Stimulated activated effector memory CD8-positive, alpha-beta T cell treated with anti-CD3 and anti-CD28 coated beads, Interleukin-12 subunit alpha, Interleukin-12 subunit beta, amount 100 ng/mL, for 72 hours (primary cell): ENCODE measurements around the gene HS3ST3B1.

Experiments used
- ATAC-seq: fragments of 150-1000 bp; cut with Tn5 transposase; 2 replicates; pipeline ENCODE4 v1.10.0; 2021
- DNase-seq, 2 donors: peaks; one replicate each; pipeline ENCODE4 v3.0.0; 2021 to 2022; ENCODE audit warnings: low spot score in 2 of 2
- H3K27ac Mint-ChIP-seq: one replicate; pipeline ENCODE4 v1.8.0; 2022; ENCODE audit warnings: mild to moderate bottlenecking, mixed read lengths
- H3K36me3 Mint-ChIP-seq: one replicate; pipeline ENCODE4 v1.8.0; 2022; ENCODE audit warnings: mild to moderate bottlenecking, mixed read lengths
- H3K4me1 Mint-ChIP-seq: one replicate; pipeline ENCODE4 v1.8.0; 2022; ENCODE audit warnings: mixed read lengths
- H3K4me3 Mint-ChIP-seq: one replicate; pipeline ENCODE4 v1.8.0; 2022; ENCODE audit warnings: mild to moderate bottlenecking, mixed read lengths
- H3K9me3 Mint-ChIP-seq: one replicate; pipeline ENCODE4 v1.8.0; 2022; ENCODE audit warnings: mixed read lengths

Gene HS3ST3B1

DNA sequence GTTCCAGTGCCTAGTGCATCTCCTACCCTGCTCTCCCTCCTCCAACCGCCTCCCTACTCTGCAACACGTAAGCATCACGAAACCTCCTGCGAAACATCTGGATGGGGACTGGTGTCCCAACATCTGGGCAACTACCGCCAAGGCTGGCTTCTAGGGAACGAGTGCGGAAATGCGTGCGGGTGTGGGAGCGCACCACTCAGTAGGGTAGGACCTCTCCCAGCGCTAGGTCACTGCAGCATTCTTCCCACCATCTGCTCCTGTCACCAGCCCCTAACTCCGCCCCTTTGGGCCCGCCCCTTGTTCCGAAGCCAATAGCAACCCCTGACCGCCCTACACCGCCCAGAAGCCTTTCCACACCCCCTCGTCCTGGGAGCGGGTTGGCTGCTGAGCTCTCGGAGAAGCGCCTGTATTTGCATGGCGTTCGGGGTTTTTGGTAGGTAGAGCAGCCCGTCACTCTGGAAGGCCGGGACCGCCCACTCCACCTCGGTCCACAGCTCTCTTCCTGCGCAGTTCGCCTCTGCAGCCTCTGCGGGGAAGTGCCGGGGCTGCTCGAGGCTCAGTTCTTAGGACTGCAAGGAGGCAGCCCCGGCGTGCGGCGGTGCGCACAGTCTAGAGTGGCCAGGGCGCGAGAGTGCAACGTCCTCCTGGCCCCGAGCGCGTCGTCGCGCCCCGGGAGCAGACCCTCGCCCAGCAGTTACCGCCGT lies at the start of gene HS3ST3B1:
HS3ST3B1 (plus strand) TSS at position 507 of the 704 bp plus-strand sequence. CDS start 438 bp downstream, outside the sequence.
- H3K27ac Mint-ChIP-seq = peak within 1 kb of the TSS; percentile 23
- H3K36me3 Mint-ChIP-seq = no peaks in the 10 kb centered on the region
- peak; percentile 90 to 98 for DNase-seq
- H3K4me3 Mint-ChIP-seq = peak within 1 kb of the TSS; percentile 82
- H3K4me1 Mint-ChIP-seq = peaks cover 66% of the 10 kb centered on the region
- H3K9me3 Mint-ChIP-seq = no peaks in the 10 kb centered on the region
- peak; percentile 91 for ATAC-seq

DNA sequence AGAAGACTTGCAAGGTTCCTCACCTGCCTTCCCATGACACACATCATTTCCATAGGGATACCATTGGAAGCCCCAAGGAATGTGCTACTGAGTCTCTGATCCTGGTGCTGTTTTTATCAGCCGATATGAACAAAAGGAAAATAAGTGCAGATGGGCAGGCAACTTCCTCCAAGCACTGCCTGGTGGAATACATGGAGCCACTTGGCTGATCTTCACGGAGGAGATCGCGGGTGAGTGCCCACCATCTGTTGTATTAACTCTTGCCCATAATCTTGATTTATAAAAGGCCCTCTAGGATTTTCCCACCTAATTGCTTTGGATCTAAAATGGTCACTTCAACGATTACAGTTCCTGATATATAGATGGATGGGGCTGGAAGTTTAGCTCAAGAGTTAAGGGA lies 39.5 kb upstream of the HS3ST3B1 start:
- Mint-ChIP-seq H3K4me1 (no peaks in the 10 kb centered on the region), H3K36me3 (no peaks in the 10 kb centered on the region), H3K27ac (no peak overlapping the region), H3K9me3 (no peaks in the 10 kb centered on the region), H3K4me3 (no peak overlapping the region)
- DNase-seq (no peak), ATAC-seq (no peak)

DNA sequence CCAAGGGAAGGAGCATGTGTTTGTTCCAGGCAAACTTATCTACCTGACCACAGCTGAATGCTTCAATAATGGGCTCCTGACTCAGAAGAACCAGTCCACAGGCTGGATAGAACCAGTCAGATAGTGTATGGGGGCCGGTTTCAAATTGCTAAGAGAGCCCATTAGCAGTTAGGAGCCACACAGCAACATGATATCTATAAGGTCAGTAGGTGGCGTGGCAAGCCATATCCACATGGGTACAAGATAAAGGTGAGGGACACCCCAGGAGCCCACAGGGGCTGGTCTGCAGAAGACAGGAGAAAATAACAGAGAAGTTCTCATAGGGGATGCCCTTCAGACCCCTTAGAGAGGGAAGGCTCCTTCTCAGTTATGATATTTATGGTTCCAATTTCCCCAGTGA lies 32.6 kb upstream of the HS3ST3B1 start:
- ATAC-seq (no peak), DNase-seq (no peak)
- no peaks in the 10 kb centered on the region for H3K36me3 Mint-ChIP-seq
- H3K27ac Mint-ChIP-seq = no peak overlapping the region
- H3K9me3 Mint-ChIP-seq = no peaks in the 10 kb centered on the region
- no peak overlapping the region for H3K4me3 Mint-ChIP-seq
- no peaks in the 10 kb centered on the region for H3K4me1 Mint-ChIP-seq

DNA sequence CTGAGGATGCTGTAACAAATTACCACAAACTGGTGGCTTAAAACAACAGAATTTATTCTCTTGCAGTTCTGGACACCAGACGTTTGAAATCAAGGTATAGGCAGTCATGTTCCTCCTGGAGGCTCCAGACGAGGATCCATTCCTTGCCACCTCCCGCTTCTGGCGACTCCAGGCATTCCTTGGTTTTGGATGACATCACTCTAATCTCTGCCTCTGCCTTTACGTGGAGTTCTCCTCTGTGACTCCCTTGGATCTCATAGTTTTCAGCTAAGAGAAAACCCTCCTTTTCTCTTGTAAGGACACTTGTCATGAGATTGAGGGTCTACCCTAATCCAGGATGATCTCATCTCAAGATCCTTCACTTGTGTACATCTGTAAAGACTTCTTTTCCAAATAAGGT lies 31.4 kb upstream of the HS3ST3B1 start:
- H3K9me3 Mint-ChIP-seq = no peaks in the 10 kb centered on the region
- DNase-seq (no peak), ATAC-seq (no peak)
- H3K4me1 Mint-ChIP-seq = no peaks in the 10 kb centered on the region
- no peak overlapping the region for H3K27ac Mint-ChIP-seq
- H3K36me3 Mint-ChIP-seq = no peaks in the 10 kb centered on the region
- H3K4me3 Mint-ChIP-seq = no peak overlapping the region

DNA sequence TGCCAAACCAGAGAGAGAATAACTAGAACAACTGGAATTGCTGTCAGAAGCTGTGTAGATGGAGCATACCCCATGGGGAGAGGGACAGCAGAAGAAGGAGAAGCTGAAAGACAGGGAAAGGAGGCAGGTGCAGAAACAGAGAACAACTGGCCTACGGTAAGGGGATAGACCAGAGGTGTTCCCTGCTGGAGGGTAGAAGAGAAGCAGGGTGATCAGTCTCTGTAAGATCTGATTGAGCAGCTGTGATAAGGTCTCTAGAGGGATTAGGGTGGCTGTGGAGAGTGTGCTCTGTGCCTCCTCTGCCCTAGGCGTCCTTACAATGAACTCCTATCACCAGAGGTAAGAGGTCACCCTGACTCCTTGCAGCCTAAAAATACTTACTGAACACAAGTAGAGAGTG lies 30.4 kb upstream of the HS3ST3B1 start:
- Mint-ChIP-seq H3K9me3 (no peaks in the 10 kb centered on the region), H3K4me1 (no peaks in the 10 kb centered on the region), H3K36me3 (no peaks in the 10 kb centered on the region), H3K27ac (no peak overlapping the region), H3K4me3 (no peak overlapping the region)
- DNase-seq = no peak
- ATAC-seq = no peak

DNA sequence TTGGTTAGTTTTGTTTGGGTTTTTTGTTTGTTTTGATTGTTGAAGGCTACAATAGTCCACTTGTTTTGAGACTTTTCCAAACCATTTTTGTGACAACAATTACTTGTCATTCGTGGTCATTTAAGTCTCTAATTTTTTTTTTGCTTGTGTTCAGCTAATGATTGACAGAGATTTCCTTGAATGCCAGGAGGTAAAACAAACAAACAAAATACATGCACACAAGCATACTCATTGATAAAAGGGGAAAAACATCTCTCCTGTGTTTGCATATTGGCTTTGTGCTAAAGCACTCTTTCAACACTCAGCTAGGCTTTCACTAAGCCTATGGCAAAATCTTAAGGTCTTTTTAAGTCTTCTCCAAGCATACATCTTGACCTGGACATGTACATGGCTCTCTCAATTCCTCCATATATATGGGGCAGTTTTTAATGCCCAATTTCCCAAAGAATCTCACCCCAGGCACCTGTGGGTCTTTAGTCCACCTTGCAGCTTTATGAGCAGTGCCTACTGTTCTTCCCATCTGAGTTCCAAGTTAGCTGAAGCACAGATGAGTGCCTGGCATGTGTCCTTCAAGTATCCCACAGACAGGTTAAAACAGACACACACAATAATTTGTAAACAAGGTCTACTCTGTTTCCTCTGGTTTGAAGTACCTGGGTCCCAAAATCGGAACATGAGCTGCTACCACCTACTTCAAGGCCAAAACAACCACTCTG lies 24.2 kb upstream of the HS3ST3B1 start:
- ATAC-seq (no peak), DNase-seq (peak in 1 of 2 donors; percentile 8)
- peaks cover 3% of the 10 kb centered on the region for H3K9me3 Mint-ChIP-seq
- H3K27ac Mint-ChIP-seq = no peak overlapping the region
- H3K36me3 Mint-ChIP-seq = no peaks in the 10 kb centered on the region
- H3K4me1 Mint-ChIP-seq = no peaks in the 10 kb centered on the region
- no peak overlapping the region for H3K4me3 Mint-ChIP-seq

DNA sequence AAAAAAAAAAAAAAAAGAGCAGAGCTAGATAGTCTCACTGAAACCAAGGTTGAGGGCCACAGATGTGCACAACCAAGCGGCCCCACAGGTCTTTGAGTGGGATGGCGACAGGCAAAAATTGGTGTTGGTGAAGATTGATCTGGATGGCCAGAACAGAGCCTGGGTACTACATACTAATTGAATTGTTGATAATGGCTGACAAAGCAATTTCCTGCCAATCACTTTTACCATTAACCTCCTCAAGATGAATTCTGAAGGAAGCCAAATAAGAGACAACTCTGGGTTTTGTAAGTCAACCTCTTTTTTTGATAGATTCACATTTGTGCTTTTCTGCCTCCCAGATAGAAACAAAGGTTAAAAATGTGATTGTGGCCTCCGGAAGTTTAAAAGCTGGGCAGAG lies 19.4 kb upstream of the HS3ST3B1 start:
- no peak overlapping the region for H3K4me3 Mint-ChIP-seq
- no peaks in the 10 kb centered on the region for H3K9me3 Mint-ChIP-seq
- no peak for ATAC-seq
- DNase-seq = no peak
- H3K27ac Mint-ChIP-seq = no peak overlapping the region
- no peaks in the 10 kb centered on the region for H3K36me3 Mint-ChIP-seq
- H3K4me1 Mint-ChIP-seq = no peaks in the 10 kb centered on the region

DNA sequence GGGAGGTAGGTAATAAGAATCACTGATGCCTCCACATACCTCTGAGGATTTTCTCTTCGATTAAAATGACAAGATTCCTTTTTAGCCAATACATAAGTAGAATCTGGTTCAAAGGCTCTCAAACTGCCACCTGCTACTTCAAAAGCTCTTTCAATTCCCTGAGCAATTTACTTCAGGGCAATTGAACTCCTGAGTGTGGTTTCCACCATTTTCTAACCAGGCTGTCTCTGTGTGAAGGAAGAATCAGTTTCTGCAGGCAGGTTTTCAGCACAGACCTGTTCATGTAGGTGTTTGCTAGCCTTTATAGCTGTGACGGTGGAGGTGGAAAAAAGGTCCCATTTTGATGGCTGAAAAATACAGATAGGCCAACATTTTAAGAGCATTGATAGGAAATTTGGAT lies 18.2 kb upstream of the HS3ST3B1 start:
- Mint-ChIP-seq H3K9me3 (no peaks in the 10 kb centered on the region), H3K36me3 (no peaks in the 10 kb centered on the region), H3K4me1 (no peaks in the 10 kb centered on the region), H3K27ac (no peak overlapping the region), H3K4me3 (no peak overlapping the region)
- ATAC-seq (no peak), DNase-seq (peak in 1 of 2 donors; percentile 22)

DNA sequence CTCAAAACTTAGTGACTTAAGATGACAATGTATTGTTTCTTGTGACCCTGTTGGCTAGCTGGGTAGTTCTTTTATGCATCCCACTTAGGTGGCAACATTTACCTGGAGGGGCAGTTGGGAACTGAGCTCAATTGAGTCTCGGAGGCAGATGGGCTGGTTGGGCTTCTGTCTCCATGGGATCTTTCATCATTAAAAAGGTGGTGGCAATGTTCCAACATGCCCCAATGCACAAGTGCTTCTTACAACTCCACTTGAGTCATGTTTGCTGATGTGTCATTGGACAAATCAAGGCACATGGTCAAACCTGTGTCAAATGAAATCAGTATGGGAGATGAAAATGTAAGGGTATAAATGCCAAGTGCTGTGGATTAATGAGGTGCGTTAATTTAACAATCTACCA lies 11.7 kb upstream of the HS3ST3B1 start:
- DNase-seq (no peak), ATAC-seq (no peak)
- Mint-ChIP-seq H3K36me3 (no peaks in the 10 kb centered on the region), H3K27ac (no peak overlapping the region), H3K4me3 (no peak overlapping the region), H3K9me3 (no peaks in the 10 kb centered on the region), H3K4me1 (no peaks in the 10 kb centered on the region)

DNA sequence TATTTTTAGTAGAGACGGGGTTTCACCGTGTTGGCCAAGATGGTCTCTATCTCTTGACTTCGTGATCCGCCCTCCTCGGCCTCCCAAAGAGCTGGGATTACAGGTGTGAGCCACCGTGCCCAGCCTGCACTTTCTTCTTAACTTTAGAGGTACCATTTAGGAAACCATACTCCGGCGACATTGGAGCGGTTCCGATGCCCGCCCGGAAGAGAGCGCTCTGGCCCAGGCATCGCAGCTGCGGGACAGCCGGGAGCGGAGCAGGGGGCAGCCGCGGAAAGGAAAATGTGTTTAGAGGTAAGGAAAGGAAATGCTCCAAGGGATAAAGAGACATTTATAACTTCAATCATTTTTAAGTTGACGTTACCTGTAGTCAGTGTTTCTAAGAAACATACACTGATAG lies 6.0 kb upstream of the HS3ST3B1 start:
- Mint-ChIP-seq H3K4me3 (no peak overlapping the region), H3K36me3 (no peaks in the 10 kb centered on the region), H3K4me1 (peaks cover 37% of the 10 kb centered on the region), H3K9me3 (no peaks in the 10 kb centered on the region), H3K27ac (no peak overlapping the region)
- DNase-seq (peak in 1 of 2 donors; percentile 13), ATAC-seq (no peak)

DNA sequence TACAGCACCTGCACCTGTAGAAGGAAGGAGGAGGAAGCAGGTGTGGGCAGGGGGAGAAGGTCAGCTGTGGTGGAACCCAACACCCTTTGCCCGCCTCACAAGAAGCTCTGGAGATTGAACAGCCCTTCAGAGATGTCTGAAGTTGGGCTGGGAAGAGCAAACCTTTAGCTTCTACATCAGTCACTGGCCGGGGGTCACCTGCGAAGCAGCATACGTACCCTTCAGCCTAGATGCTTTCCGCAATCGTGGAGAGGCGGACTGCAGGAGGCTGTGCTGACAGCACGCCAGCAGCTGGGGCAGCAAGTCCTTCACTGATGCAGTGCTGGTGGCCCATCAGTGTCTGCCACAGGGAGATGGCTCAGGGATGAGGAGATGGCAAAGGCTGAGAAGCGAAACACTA lies 5.2 kb upstream of the HS3ST3B1 start:
- Mint-ChIP-seq H3K27ac (no peak overlapping the region), H3K36me3 (no peaks in the 10 kb centered on the region), H3K9me3 (no peaks in the 10 kb centered on the region), H3K4me1 (peaks cover 45% of the 10 kb centered on the region), H3K4me3 (peak overlapping the region; percentile 82)
- DNase-seq (peak in 1 of 2 donors; percentile 50), ATAC-seq (no peak)

DNA sequence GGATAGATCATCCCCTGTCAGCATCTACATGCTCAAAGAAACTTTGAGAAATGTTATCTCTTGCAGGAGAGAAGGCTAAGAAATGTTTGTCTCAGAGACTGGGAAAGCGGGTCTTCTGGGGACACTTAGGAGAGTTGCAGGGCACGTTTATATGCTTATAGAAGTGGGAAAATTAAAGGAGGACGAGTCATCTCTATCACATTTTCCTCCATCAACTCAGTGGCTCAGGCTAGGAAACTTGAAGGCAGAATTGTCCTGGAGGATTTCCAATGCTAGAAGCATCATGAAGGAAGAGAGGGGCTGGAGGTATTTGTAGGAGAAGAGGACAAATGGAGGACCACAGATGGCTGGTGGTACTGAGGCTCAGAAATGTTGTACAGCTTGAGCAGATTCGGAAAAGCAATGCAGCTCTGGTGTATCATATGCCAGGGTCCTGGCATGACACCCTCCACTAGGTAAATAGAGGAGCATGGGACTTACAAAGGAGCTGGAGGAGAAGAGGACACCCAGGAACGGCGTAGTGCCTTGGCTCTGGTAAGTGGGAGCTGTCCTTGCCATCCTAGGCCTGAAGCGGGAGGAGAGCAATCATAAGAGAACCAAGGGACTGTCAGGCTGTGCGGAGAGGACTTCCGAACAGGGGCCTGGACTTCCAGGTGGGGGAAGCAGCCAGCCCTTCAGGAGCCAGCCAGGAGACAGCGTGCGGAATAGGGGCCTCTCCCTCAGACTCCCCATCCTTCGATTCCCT lies 4.5 kb upstream of the HS3ST3B1 start:
- Mint-ChIP-seq H3K9me3 (no peaks in the 10 kb centered on the region), H3K4me3 (peak overlapping the region; percentile 82), H3K4me1 (peaks cover 46% of the 10 kb centered on the region), H3K27ac (no peak overlapping the region), H3K36me3 (no peaks in the 10 kb centered on the region)
- ATAC-seq = no peak
- DNase-seq = peak in 1 of 2 donors; percentile 44

DNA sequence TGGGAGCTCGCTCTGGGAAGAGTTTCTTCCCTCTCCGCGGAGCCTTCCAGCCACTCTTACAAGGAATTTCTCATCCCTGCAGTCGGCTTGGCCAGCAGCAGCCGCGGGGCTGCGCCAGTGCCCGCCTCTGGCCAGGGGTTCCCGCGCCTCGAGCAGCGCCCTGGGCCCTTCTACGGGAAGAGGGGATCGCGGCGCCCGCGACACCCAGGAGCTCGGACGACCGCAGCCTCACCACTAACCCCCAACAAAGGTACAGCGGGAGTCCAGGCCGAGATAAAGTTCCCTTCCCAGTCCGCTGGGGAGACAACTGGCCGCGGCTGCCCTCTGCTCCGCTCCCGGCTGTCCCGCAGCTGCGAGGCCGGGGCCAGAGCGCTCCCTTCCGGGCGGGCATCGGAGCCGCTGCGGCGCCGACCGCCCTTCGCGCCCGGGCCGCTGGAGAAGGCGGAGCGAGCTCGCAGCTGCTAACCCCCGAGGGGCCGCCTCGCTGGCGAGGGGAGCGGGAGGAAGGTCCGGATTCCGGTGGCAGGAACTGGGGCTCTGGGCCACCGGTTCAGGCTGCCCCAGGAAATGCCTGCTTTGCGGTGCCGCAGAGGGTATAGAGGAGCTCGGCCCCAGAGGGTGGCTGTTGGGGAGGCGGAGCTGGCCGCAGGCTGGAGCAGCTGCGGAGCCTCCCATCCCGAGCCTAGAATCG lies 3.6 kb upstream of the HS3ST3B1 start:
- H3K4me3 Mint-ChIP-seq = peak overlapping the region; percentile 82
- no peak overlapping the region for H3K27ac Mint-ChIP-seq
- no peaks in the 10 kb centered on the region for H3K9me3 Mint-ChIP-seq
- no peaks in the 10 kb centered on the region for H3K36me3 Mint-ChIP-seq
- no peak for ATAC-seq
- H3K4me1 Mint-ChIP-seq = peaks cover 46% of the 10 kb centered on the region
- DNase-seq = peak in 1 of 2 donors; percentile 71

DNA sequence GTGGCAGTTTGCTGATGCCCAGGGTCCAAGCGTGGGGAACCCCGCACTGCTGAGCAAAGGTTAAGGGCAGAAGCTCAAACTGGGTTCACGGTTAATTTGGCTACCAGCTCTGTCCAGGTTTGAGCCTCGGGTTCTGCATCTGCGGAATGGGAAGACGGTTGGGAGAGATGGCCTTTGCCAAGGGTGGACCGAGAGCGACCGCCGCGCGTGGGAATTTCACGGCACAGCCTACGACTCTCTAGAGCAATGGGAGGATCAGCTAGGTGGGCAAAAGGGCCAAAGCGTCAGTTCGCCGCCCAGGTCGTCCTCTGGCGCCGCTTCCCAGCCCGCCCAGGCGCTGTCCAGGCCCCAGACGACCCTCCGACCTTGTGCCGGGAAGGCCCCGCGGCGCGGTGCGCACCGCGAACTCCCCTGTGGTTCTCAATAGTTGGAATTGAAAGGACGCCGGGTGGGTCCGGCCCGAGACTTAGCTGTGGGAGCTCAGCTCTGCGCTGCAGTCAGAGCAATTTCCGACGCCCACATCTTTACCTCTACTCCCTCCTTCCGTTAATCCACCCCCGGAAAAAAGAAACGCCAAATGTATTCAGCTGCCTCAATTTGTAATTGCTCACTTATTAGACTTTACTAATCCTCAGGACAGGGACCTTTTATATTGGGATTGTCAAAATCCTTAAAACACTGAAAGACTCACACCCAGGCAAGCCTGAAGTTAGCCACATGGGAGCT lies 2.5 kb upstream of the HS3ST3B1 start:
- peak in 1 of 2 donors; percentile 46 for DNase-seq
- no peaks in the 10 kb centered on the region for H3K36me3 Mint-ChIP-seq
- no peak overlapping the region for H3K27ac Mint-ChIP-seq
- ATAC-seq = no peak
- peaks cover 47% of the 10 kb centered on the region for H3K4me1 Mint-ChIP-seq
- no peaks in the 10 kb centered on the region for H3K9me3 Mint-ChIP-seq
- peak overlapping the region; percentile 82 for H3K4me3 Mint-ChIP-seq

DNA sequence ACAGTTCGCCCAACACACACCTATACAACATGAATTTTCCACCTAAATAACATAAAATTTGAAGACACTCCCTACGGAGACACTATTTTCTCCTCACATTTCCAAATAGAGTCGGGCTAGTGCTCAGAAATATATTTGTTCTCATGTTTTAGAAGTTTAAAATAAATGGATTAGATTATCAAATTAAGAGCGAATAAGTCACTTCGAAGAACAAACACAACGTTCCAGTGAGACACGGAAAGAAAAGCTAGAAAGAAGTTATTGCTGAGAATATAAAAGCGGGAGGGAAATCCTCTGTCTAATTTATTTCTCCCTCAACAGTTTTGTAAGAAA lies 2.0 kb upstream of the HS3ST3B1 start:
- peak overlapping the region; percentile 82 for H3K4me3 Mint-ChIP-seq
- H3K36me3 Mint-ChIP-seq = no peaks in the 10 kb centered on the region
- no peaks in the 10 kb centered on the region for H3K9me3 Mint-ChIP-seq
- H3K27ac Mint-ChIP-seq = no peak overlapping the region
- no peak for DNase-seq
- H3K4me1 Mint-ChIP-seq = peaks cover 52% of the 10 kb centered on the region
- no peak for ATAC-seq
